K562 (cell line): ENCODE results near the gene OSM. TPM values are rescaled to one million over a fixed set of nuclear protein-coding genes. Genes with fewer than 3 reads are reported as not detected.

Experiments
- ATAC-seq: fragments of 200-7000 bp; cut with Tn5 transposase; 3 replicates; pipeline ENCODE4 v1.9.1; 2020; ENCODE audit warnings: moderate library complexity
- BruUV-seq: library from RNA; stranded (reverse); fragments of 400-500 nt; replicated peaks from 2 replicates; lab custom pipeline; 2021; lab: Mats Ljungman, UMichigan
- CTCF ChIA-PET: fragments of 300-600 bp; formaldehyde crosslinking; extraction: SDS; loops from one replicate; lab custom pipeline; 2021; ENCODE audit warnings: low intra/inter-chr PET ratio; lab: Yijun Ruan, JAX
- POLR2A ChIA-PET: fragments of 300-600, 350-650 bp; sonication (Branson Sonifier 250); formaldehyde crosslinking; extraction: SDS; loops from one replicate; lab custom pipeline; 2021; ENCODE audit warnings: antibody characterized with exemption, inconsistent platforms; lab: Yijun Ruan, JAX
- DNase-seq, 4 experiments: peaks; one replicate each; pipeline versions ENCODE4 v3.0.0 to v3.0.0-alpha.2; 2011 to 2018; ENCODE audit warnings: low spot score in 3 of 4, mixed read lengths in 3 of 4; ENCODE audit errors: extremely low read depth in 1 of 4
- FAIRE-seq: peaks from 2 replicates; lab custom pipeline; 2011; peaks lifted over from hg19 to GRCh38; lab: Jason Lieb, UNC
- H2AFZ ChIP-seq: 2 replicates; pipeline ENCODE4 v1.6.0; 2011; ENCODE audit warnings: low read depth, low read length, control low read depth, inconsistent platforms
- H3K27ac ChIP-seq: fragments of 200-600 bp; 3 replicates; pipeline ENCODE4 v1.8.0; 2011; ENCODE audit warnings: low read depth, mild to moderate bottlenecking, control low read depth, inconsistent platforms, low read length, moderate library complexity, mixed read lengths; ENCODE audit errors: extremely low read depth
- H3K27me3 ChIP-seq, 2 experiments: fragments of 300-600 bp in 1 of 2; 2 replicates in 1 of 2; 3 replicates in 1 of 2; pipeline versions ENCODE4 v1.6.0 to v1.8.0; 2011; ENCODE audit warnings: inconsistent platforms in 2 of 2, low read length in 2 of 2, mild to moderate bottlenecking in 1 of 2, mixed read lengths in 1 of 2, moderate library complexity in 1 of 2; ENCODE audit not compliant: control insufficient read depth in 2 of 2, insufficient read depth in 2 of 2
- H3K36me3 ChIP-seq: fragments of 300-600 bp; 3 replicates; pipeline ENCODE4 v1.8.0; 2011; ENCODE audit warnings: mild to moderate bottlenecking, low read length, inconsistent platforms; ENCODE audit not compliant: control insufficient read depth, insufficient read depth
- H3K4me1 ChIP-seq, 2 experiments: fragments of 200-600 bp in 1 of 2; replicated peaks in 1 of 2; 2 replicates in 1 of 2; 3 replicates in 1 of 2; pipeline versions ENCODE4 v1.5.1 to v1.8.0; 2011; ENCODE audit warnings: inconsistent platforms in 2 of 2, low read length in 2 of 2, mild to moderate bottlenecking in 1 of 2, mixed read lengths in 1 of 2, moderate library complexity in 1 of 2; ENCODE audit not compliant: control insufficient read depth in 2 of 2, insufficient read depth in 2 of 2
- H3K4me2 ChIP-seq: 2 replicates; pipeline ENCODE4 v1.6.1; 2011; ENCODE audit warnings: low read length, control low read depth, inconsistent platforms, mixed read lengths; ENCODE audit not compliant: insufficient read depth
- H3K4me3 ChIP-seq: fragments of 200-600 bp; sonication (generic), shearing (Covaris generic); 2 replicates; pipeline ENCODE4 v1.5.1; 2016; ENCODE audit warnings: control low read depth, inconsistent platforms
- H3K79me2 ChIP-seq: fragments of 200-600 bp; 3 replicates; pipeline ENCODE4 v1.8.0; 2011; ENCODE audit warnings: low read length, inconsistent platforms; ENCODE audit not compliant: control insufficient read depth, insufficient read depth
- H3K9ac ChIP-seq, 2 experiments: 2 replicates each; pipeline versions ENCODE4 v1.6.0 to v1.6.1; 2011; ENCODE audit warnings: low read depth in 2 of 2, low read length in 2 of 2, control low read depth in 1 of 2, inconsistent platforms in 1 of 2, mild to moderate bottlenecking in 1 of 2, mixed read lengths in 1 of 2; ENCODE audit not compliant: insufficient read depth in 1 of 2
- H3K9me1 ChIP-seq: one replicate; pipeline ENCODE4 v1.6.0; 2011; ENCODE audit warnings: inconsistent platforms, mild to moderate bottlenecking, low read length, moderate library complexity; ENCODE audit not compliant: control insufficient read depth, insufficient read depth
- H3K9me3 ChIP-seq: replicated peaks from 2 replicates; pipeline ENCODE4 v1.5.1; 2011; ENCODE audit warnings: low read depth, low read length, inconsistent platforms; ENCODE audit not compliant: control insufficient read depth, insufficient read depth
- H4K20me1 ChIP-seq: replicated peaks from 2 replicates; pipeline ENCODE4 v1.6.1; 2011; ENCODE audit warnings: low read length, inconsistent platforms, mixed read lengths; ENCODE audit not compliant: control insufficient read depth, insufficient read depth
- ATF1 ChIP-seq, 2 experiments: fragments of 450-650 bp in 1 of 2; IDR thresholded peaks; 2 replicates each; pipeline ENCODE4 v1.6.1; 2016; ENCODE audit warnings: missing compliant biosample characterization in 1 of 2, missing genetic modification characterization in 1 of 2
- NR0B1 ChIP-seq: fragments of 450-650 bp; IDR thresholded peaks from one replicate; pipeline ENCODE4 v1.6.1; 2018; ENCODE audit warnings: mild to moderate bottlenecking, moderate library complexity; ENCODE audit not compliant: partially characterized antibody
- RAD51 ChIP-seq: fragments of 450-650 bp; IDR thresholded peaks from 2 replicates; pipeline ENCODE4 v1.7.1; 2016; ENCODE audit warnings: low read depth, mild to moderate bottlenecking, borderline replicate concordance
- U2AF2 ChIP-seq: fragments of 200-400 bp; formaldehyde crosslinking; optimal IDR thresholded peaks from 2 replicates; pipeline ENCODE3; 2017; ENCODE audit warnings: low read depth, mild to moderate bottlenecking, low read length
- ZNF140 ChIP-seq: fragments of 250-450 bp; sonication (Bioruptor Pico); IDR thresholded peaks from 2 replicates; pipeline ENCODE4 v1.8.0; 2021; ENCODE audit warnings: moderate library complexity, mild to moderate bottlenecking, inconsistent platforms
- ZNF507 ChIP-seq: conservative IDR thresholded peaks from 2 replicates; pipeline ENCODE4 v1.6.1; 2017; ENCODE audit warnings: missing genetic modification characterization, missing compliant biosample characterization
- ZNF512 ChIP-seq: IDR thresholded peaks from 2 replicates; pipeline ENCODE4 v1.6.1; 2016; ENCODE audit warnings: missing genetic modification characterization, missing compliant biosample characterization
- ZNF830 ChIP-seq: fragments of 250-450 bp; sonication (Bioruptor Pico); IDR thresholded peaks from 2 replicates; pipeline ENCODE4 v1.5.0; 2021; ENCODE audit warnings: mild to moderate bottlenecking
- WGBS: fragments of 100-300 bp; shearing (Covaris generic); methylation state at CpG from one replicate; pipeline ENCODE4 v1.1.6; 2016; ENCODE audit warnings: low coverage, mixed read lengths; ENCODE audit not compliant: insufficient coverage; ENCODE audit errors: missing lambda C conversion rate; 5-methylcytosine and 5-hydroxymethylcytosine counted together
- in situ Hi-C: fragments of 300-500 bp; cut with MboI; formaldehyde crosslinking; loops from 4 replicates; pipeline ENCODE4 v1.15.0; 2018; ENCODE audit warnings: inconsistent platforms, mixed read lengths
- intact Hi-C: fragments of 100-400 bp; cut with micrococcal nuclease; formaldehyde crosslinking; loops from 2 replicates; pipeline ENCODE4 v1.14.2; 2022
- polyA plus RNA-seq, 8 experiments: library from polyadenylated mRNA; depleted of rRNA in 4 of 8; stranded (reverse) in 5 of 8; unstranded in 3 of 8; fragments of >200 nt; fragmentation: Nextera tagmentation in 2 of 8; fragmentation: Illumina TruSeq in 1 of 8; extraction: Ambion mirVana in 2 of 8; extraction: Trizol in 1 of 8; gene quantifications; 2 replicates each; pipeline versions ENCODE4 v1.2.1 to v1.2.3, GENCODE V29; 2011 to 2014; ENCODE audit warnings: inconsistent platforms in 1 of 8, missing spikeins in 1 of 8
- total RNA-seq, 7 experiments: library from RNA; depleted of rRNA in 6 of 7; stranded (reverse); fragments of >200 nt in 6 of 7; fragmentation: Illumina TruSeq in 2 of 7; extraction: Trizol in 2 of 7; gene quantifications; 2 replicates each; pipeline versions ENCODE4 v1.2.1 to v1.2.3, GENCODE V29; 2011 to 2021; ENCODE audit warnings: low replicate concordance in 1 of 7

OSM gene
- total and polyA plus RNA-seq, 9 of the 15 experiments (the other 6 are each of a cell fraction or from before 2014, with no cell fraction given), result 0.22 TPM; not detected in 8

- ATAC-seq (no peak), DNase-seq (no peak), FAIRE-seq (no peak)
- H3K36me3 ChIP-seq, result no peaks in the 10 kb centered on the region
- H3K4me3 ChIP-seq, result no peak overlapping the region
- no peak overlapping the region for H3K27ac ChIP-seq
- no peaks in the 10 kb centered on the region for H3K79me2 ChIP-seq
- ChIA-PET CTCF (no interaction called here), POLR2A (no interaction called here)
- no peaks in the 10 kb centered on the region for H3K9me1 ChIP-seq
- H4K20me1 ChIP-seq, result no peaks in the 10 kb centered on the region
- H3K4me2 ChIP-seq, result no peak overlapping the region
- no TSS peak for BruUV-seq
- H2AFZ ChIP-seq, result no peak overlapping the region
- H3K9me3 ChIP-seq, result no peaks in the 10 kb centered on the region
- peaks cover 3 to 12% of the 10 kb centered on the region in 2 experiments; a peak in 3 of 5 replicates for H3K4me1 ChIP-seq
- intact Hi-C loops, result no loop called here
- H3K9ac ChIP-seq, result no peak overlapping the region
- TF ChIP-seq ZNF830 (CRISPR knock-in tag) (no peak), ATF1 (CRISPR knock-in tag; IDR thresholded peaks at IDR 0.05) (no peak), ATF1 (tag; IDR thresholded peaks at IDR 0.05) (no peak), ZNF507 (tag) (no peak), RAD51 (no peak), ZNF512 (no peak), U2AF2 (no peak), ZNF140 (CRISPR knock-in tag) (no peak), NR0B1 (no peak)
- H3K27me3 ChIP-seq, result peaks cover 0 to 33% of the 10 kb centered on the region in 2 experiments; a peak in 3 of 5 replicates
- 43% methylated on average over 7 of the region's 10 CpGs for WGBS
- in situ Hi-C loops, result no loop called here
Observed at GRCh38 chr22:30235687-30236170, 30.9 kb downstream of the OSM start.
